DMS114 treated with DMSO at 0.1 percent for 48 hours (cell line): ENCODE results near the gene LYPD1.
"Not testable (repeated sequence)": the region's sequence is repeated elsewhere in the genome, so short reads cannot be mapped to it uniquely, and the experiment has no call there.

Experiments
- DNase-seq: peaks from one replicate; lab custom pipeline; 2025; ENCODE audit not compliant: unreplicated experiment; lab: John Stamatoyannopoulos, UW

LYPD1 gene, protein sequence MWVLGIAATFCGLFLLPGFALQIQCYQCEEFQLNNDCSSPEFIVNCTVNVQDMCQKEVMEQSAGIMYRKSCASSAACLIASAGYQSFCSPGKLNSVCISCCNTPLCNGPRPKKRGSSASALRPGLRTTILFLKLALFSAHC

GRCh38 chr2:132669908-132670495 lies at the start of gene LYPD1:
Gene LYPD1 (minus strand): TSS chr2:132670205. CDS start chr2:132669932, 273 bp downstream.
- DNase-seq, result no peak

DNA sequence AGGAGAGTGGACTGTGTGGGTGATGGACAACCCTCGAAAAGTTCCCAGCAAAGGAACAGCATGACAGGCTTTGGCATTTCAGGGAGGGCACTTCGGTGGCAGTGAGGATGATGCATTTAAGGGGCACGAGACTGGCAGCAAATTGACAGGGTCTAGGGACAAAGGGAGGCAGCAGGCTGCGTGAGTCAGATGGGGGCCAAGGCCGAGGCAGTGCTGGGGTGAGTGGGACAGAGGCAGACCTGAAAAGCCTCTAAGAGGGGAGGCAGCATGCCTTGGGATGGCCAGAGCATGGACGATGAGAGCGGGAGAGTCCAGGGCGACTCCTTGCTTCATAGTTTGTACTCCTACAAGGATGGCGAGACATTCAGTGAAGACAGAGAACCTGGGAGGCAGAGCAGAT lies 49.5 kb upstream of the LYPD1 start:
- DNase-seq, result no peak

GRCh38 chr2:132716954-132717353 lies 46.9 kb upstream of the LYPD1 start:
- no peak for DNase-seq

DNA sequence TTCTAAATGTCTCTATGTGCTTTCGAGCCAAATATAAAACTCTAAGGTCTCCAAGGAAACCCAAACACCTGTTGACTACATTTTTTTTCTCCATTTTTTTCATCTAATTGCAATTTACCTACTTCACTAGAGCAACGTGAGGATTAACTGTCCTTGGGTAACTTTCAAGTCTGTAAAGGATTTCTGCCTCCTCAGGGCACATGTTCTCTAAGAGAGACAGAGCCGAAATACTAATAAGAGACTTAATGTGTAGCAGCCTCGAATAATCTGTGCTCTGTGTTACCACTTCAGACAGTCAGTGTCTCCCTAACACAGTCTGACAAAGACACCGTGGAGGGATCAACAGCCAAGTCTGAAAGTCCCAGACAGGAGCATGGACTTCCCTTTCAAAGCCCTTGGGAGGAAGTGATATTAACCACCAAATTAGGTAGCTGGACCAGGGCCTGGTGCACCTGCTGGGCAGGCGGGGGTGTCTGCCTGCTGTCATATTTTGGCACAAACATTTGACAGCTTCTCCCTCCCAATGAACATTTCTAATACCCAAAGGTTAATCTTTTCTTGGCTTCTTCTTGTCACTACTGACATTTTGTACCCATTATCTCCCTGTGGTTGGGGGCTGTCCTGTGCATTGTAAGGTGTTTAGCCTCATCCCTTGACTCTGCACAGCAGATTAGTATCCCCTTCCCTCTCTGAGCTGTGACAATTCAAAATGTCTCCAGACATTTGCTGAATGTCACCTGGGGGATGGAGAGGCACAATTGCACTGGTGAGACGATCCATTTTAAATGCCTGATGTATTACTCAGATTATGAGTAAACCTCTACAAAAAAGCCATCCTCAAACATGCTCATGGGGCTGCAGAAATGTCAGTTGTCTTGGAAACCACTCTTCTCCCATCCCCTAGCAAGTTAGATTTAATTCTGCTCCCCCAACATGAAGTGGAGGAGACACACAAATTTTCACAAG lies 45.7 kb upstream of the LYPD1 start:
- DNase-seq, result no peak

- no peak for DNase-seq
These were observed 33.4 kb upstream of the LYPD1 start for GRCh38 chr2:132703396-132703795.

DNA sequence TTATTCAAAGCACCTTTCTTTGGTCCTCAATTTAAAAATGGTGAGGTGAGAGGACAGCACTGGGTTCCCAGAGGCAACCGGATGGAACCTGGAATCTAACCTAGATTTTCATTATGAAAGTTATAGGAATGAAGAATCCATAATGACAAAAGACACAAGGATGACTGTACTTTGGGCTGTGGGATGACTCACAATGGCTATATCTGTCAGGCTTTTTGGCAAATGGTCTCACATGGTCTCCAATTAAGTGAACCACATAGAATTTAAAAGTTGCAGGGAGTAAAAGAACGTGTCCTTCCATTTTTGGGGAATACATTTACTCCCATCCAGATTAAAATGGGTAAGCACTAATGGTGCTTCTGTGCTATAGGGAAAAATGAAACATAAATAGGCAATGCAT lies 31.8 kb upstream of the LYPD1 start:
- no peak for DNase-seq

- DNase-seq, result not testable (repeated sequence)
These were observed 29.8 kb upstream of the LYPD1 start for GRCh38 chr2:132699802-132700201.

DNA sequence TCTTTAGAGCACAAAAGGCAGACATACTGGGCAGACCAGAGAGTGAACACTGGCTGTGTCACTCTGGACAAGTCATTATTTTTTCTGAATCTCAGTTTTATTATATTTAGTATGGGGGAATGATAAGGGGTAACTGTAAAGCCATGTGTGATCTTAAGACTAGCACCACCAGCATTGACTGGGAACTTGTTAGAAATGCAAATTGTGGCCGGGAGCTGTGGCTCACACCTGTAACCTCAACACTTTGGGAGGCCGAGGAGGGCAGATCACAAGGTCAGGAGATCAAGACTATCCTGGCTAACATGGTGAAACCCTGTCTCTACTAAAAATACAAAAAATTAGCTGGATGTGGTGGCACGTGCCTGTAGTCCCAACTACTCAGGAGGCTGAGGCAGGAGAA lies 28.3 kb upstream of the LYPD1 start:
- not testable (repeated sequence) for DNase-seq

- no peak for DNase-seq
These were observed 27.7 kb upstream of the LYPD1 start for GRCh38 chr2:132697556-132698205.

DNA sequence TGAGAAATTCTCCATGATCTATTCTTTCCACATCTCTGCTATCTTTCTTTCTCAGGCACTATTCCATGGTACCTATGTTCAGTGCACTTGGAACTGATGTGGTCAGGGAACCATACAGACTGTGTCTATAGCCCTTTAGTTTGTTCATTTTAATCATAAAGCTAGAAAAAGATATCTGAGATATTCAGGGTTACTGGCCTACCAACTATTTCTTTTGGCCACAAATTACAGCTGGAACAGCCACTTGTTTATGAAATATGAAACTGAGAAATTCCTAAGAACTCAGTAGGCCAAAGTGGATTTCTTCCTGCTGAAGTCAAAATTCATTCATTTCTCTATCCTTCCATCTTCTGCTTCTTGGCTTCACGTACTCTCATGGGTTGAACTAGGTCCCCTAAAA lies 22.8 kb upstream of the LYPD1 start:
- DNase-seq, result no peak

GRCh38 chr2:132691556-132691955 lies 21.6 kb upstream of the LYPD1 start:
- DNase-seq, result no peak

DNA sequence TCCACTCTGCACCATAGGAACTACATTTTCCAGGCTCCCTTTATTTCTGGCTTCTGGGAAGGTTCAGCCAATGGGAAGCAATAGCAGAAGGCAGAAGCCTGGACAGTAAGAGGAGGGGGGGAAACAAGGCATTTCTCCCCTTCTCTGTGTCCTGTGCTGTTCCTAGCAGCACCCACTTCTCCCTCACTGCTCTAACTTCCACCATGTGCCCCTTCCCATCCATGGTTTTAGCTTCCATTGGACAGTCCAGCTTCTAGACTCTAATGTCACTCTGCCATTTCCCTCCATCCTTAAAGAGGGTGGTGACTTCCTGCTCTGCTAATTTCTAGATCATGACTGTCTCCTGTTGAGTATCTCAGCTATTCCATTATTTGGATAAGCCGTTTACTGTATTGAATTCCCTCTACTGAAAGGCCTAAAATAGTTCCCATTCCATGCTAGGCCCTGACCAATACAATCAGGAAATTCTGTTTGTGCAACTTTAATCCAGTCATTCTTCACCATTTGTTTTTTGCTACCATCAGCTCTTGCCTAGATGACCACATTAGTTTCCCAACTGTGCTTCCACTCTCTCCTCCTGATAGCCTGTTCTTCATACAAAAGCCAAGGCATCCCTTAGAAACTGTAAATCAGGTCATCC lies 20.8 kb upstream of the LYPD1 start:
- DNase-seq, result no peak

GRCh38 chr2:132681766-132682165 lies 11.8 kb upstream of the LYPD1 start:
- no peak for DNase-seq

- no peak for DNase-seq
These were observed 10.5 kb upstream of the LYPD1 start for GRCh38 chr2:132680544-132680943.

GRCh38 chr2:132678483-132678882 lies 8.5 kb upstream of the LYPD1 start:
- DNase-seq, result no peak

DNA sequence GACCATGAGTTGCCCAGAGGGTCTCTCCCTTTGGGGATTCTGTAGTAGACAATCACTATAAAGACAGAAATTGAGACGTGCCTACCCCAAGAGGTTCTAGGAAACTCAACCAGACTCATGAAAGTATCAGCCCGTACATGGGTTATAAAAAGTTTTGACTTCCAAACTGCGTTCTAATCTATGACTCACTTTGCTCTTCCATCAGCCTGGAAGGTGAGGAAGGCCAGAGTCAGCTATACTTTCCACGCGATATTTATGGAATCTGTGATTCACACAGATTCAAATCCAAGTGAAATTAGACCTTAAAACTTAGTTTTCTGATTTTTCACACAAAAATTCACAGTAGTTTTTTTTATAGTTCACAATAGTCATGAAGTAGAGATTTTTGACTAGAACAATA lies 7.7 kb upstream of the LYPD1 start:
- no peak for DNase-seq

GRCh38 chr2:132676999-132677398 lies 7.0 kb upstream of the LYPD1 start:
- DNase-seq, result no peak

- DNase-seq, result no peak
These were observed 1.3 kb upstream of the LYPD1 start for GRCh38 chr2:132671151-132671835.

DNA sequence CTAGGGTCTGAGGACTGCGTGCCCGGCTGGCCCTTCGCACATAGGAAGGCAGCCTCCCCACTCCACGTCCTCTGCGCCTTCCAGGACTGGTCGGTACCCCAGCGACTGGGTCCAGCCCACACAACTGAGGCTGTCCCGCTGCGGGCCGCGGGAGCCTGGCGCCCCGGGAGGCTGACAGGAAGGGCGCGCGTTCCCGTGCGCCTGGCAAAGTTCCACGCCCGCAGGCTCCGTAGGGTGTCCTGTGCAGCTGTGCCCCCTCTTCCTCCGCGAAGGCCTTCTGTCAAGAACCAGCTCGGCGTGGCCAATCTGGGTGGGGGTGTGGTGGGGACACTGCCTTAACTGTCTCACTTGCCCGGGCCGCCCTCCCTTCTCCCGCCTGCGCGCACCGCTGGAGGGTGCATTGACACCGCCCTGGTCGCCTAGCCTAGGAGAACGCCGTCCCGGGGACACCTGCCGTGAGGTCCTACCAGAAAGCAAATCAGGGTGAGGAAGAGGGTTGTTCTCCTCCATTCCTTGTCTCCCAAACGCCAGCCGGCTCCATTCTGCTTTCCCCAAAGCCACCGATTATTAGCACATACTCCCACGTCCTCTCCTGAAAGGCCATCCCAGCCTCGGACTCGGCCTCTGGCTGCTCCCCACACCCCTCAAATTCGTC lies 618 bp upstream of the LYPD1 start:
- DNase-seq, result no peak
